NT2/D1 (cell line): Measurements from ENCODE around the gene WDFY4.

Experiments used
- DNase-seq: peaks from one replicate; pipeline ENCODE4 v3.0.0-alpha.2; 2011; ENCODE audit warnings: low read depth, low spot score
- H3K27me3 ChIP-seq: 2 replicates; pipeline ENCODE4 v1.6.0; 2011; ENCODE audit warnings: mild to moderate bottlenecking; ENCODE audit not compliant: insufficient read length, insufficient read depth
- H3K36me3 ChIP-seq: 2 replicates; pipeline ENCODE4 v1.6.1; 2011; ENCODE audit warnings: mild to moderate bottlenecking, low read length, mixed read lengths; ENCODE audit not compliant: insufficient read depth, insufficient read length
- H3K4me1 ChIP-seq: 2 replicates; pipeline ENCODE4 v1.5.1; 2011; ENCODE audit not compliant: insufficient read depth, insufficient read length
- H3K4me3 ChIP-seq: 2 replicates; pipeline ENCODE4 v1.5.1; 2011; ENCODE audit warnings: low read depth; ENCODE audit not compliant: insufficient read length
- H3K9ac ChIP-seq: 2 replicates; pipeline ENCODE4 v1.6.0; 2011; ENCODE audit warnings: low read depth; ENCODE audit not compliant: insufficient read length
- H3K9me3 ChIP-seq: 2 replicates; pipeline ENCODE4 v1.5.1; 2011; ENCODE audit warnings: mild to moderate bottlenecking, low read length; ENCODE audit not compliant: insufficient read depth
- SUZ12 ChIP-seq: IDR thresholded peaks from 2 replicates; pipeline ENCODE4 v1.6.1; 2011; ENCODE audit not compliant: insufficient read length, insufficient read depth; ENCODE audit errors: extremely low read depth
- YY1 ChIP-seq: IDR thresholded peaks from 2 replicates; pipeline ENCODE4 v1.6.1; 2011; ENCODE audit not compliant: insufficient read length, insufficient read depth
- ZNF274 ChIP-seq: IDR thresholded peaks from 2 replicates; pipeline ENCODE4 v1.6.1; 2011; ENCODE audit warnings: mild to moderate bottlenecking, low read depth, low read length

Gene WDFY4

DNA sequence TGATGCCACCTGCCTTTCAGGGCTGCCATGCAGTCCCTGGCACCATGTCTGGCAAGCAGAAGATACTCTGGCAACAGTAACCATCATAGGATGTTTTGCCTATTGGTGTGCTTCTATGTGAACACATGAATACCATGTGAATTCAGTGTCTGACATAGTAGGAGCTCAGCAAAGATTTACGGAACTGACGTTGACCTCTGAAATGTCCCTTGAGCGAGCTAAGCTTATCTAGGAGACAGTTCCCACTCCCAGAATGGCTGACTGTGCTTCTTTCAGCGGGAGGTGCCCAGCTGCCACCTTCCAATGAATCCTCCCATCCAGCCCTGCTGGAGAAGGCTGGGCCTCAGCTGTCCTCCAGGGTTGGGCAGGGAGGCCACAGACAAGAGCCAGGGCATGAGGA, 326.2 kb downstream of the WDFY4 start:
- Histone ChIP-seq H3K36me3 (no peaks in the 10 kb centered on the region), H3K27me3 (no peaks in the 10 kb centered on the region), H3K9me3 (no peaks in the 10 kb centered on the region), H3K9ac (no peak overlapping the region), H3K4me3 (no peak overlapping the region), H3K4me1 (peaks cover 3% of the 10 kb centered on the region)
- no peak for DNase-seq
- no peak for TF ChIP-seq ZNF274
- TF ChIP-seq SUZ12, result no peak
- no peak for TF ChIP-seq YY1

DNA sequence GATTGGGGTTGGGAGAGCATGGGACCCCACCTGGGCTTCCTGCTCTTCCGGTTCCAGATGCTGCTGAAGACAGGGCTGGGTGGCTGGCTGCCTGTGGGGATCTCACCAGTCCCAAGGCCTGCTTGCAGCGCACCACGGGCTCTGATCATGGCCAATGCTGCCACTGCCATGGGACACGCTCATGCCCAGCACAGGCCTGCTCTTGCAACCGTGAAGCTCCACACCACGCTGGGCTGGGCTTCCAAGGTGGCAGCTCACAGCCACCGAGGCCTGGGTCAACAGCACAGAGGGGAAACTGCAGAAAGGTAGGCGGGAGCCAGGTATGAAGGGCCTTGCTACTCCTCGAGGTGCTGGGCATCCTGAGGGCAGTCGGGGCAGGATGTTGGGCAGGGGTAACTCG, 327.1 kb downstream of the WDFY4 start:
- DNase-seq, result no peak
- Histone ChIP-seq H3K9me3 (no peaks in the 10 kb centered on the region), H3K9ac (no peak overlapping the region), H3K36me3 (no peaks in the 10 kb centered on the region), H3K4me1 (peaks cover 3% of the 10 kb centered on the region), H3K4me3 (no peak overlapping the region), H3K27me3 (no peaks in the 10 kb centered on the region)
- TF ChIP-seq ZNF274 (no peak), SUZ12 (no peak), YY1 (no peak)

DNA sequence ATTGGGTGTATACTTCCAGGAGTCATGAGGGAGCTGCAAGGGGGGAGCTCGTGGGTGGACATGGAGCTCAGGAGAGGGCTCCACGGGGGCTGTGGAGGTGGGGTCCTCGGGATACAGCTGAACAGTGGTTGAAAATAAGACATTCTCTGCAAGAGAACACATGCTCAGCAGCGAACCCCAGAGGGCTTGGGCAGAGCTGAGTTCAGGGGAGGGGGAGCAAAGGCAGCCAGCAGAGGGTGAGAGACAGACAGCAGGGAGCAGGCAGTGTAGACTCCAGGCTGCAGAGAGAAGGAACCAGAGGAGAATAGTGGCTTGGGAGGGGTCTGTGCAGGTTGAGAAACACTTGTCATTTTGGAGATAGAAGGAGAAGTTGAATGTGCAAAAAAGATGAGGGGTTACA, 327.9 kb downstream of the WDFY4 start:
- TF ChIP-seq SUZ12, result no peak
- TF ChIP-seq YY1, result no peak
- no peak for TF ChIP-seq ZNF274
- no peak overlapping the region for H3K4me3 ChIP-seq
- H3K9ac ChIP-seq, result no peak overlapping the region
- no peaks in the 10 kb centered on the region for H3K36me3 ChIP-seq
- H3K9me3 ChIP-seq, result no peaks in the 10 kb centered on the region
- H3K27me3 ChIP-seq, result no peaks in the 10 kb centered on the region
- peaks cover 3% of the 10 kb centered on the region for H3K4me1 ChIP-seq
- no peak for DNase-seq

DNA sequence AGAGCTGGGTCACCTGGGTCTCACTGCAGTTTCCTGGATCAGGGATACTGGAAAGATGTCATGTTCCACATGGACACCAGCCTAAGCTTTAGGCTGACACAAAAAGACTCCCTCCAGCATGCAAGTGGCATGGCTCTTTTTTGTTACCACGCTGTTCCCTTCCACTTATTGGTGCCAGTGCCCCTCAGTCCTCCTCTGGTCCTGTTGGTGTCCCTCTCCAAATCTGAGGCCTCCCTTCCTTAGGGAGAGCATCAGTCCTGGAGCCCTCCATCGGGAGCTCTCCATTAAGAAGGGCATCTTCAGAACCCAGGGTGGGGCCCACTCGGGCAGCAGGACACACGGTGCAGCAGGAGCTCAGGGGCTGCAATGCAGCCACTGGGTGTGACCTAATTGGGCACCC, 331.0 kb downstream of the WDFY4 start:
- Histone ChIP-seq H3K9me3 (no peaks in the 10 kb centered on the region), H3K4me3 (no peak overlapping the region), H3K27me3 (no peaks in the 10 kb centered on the region), H3K9ac (no peak overlapping the region), H3K36me3 (no peaks in the 10 kb centered on the region), H3K4me1 (peaks cover 3% of the 10 kb centered on the region)
- no peak for DNase-seq
- TF ChIP-seq YY1 (no peak), ZNF274 (no peak), SUZ12 (no peak)

DNA sequence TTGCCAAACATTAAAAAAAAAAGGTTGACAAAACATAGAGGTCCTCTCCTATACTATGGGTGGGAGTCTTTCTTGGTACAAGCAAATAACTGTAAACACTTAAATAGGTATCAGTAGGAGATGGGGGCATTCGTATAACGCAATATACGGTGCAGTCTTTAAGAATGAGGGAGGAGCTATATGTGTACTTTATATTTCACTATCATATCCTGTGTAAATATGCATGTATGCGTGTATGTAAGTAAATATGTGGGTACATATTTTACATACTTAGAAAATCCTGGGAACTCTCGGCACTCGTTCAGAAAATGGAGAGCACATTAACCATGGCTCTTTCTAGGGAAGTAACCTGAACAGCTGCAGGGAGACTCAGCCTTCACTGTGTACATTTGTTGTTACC, 337.0 kb downstream of the WDFY4 start:
- H3K9me3 ChIP-seq, result no peaks in the 10 kb centered on the region
- H3K4me3 ChIP-seq, result no peak overlapping the region
- no peaks in the 10 kb centered on the region for H3K27me3 ChIP-seq
- no peak overlapping the region for H3K9ac ChIP-seq
- H3K36me3 ChIP-seq, result no peaks in the 10 kb centered on the region
- H3K4me1 ChIP-seq, result no peaks in the 10 kb centered on the region
- DNase-seq, result no peak
- TF ChIP-seq SUZ12 (no peak), ZNF274 (no peak), YY1 (no peak)

DNA sequence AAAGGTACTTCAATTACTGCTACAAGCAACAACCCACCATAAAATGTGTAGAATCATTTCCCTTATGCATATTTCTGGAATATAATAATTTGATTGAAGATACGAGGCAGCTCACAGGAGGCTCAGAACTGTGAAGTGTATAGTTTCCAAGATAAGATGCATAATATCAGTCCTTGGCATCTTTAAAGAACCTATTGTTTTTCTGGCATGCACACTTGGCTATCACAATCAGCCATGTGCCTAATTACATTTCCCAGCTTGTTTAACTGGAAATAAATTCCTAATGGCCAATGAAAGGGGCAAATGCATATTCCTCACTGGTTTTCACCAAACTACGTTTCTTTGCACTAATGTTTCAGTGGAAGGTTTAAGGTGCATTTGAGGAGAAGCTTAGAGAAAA, 338.4 kb downstream of the WDFY4 start:
- H3K4me1 ChIP-seq, result no peaks in the 10 kb centered on the region
- H3K27me3 ChIP-seq, result no peaks in the 10 kb centered on the region
- H3K36me3 ChIP-seq, result no peaks in the 10 kb centered on the region
- no peak for DNase-seq
- no peak overlapping the region for H3K4me3 ChIP-seq
- no peak for TF ChIP-seq YY1
- no peak for TF ChIP-seq ZNF274
- no peak for TF ChIP-seq SUZ12
- no peaks in the 10 kb centered on the region for H3K9me3 ChIP-seq
- no peak overlapping the region for H3K9ac ChIP-seq

DNA sequence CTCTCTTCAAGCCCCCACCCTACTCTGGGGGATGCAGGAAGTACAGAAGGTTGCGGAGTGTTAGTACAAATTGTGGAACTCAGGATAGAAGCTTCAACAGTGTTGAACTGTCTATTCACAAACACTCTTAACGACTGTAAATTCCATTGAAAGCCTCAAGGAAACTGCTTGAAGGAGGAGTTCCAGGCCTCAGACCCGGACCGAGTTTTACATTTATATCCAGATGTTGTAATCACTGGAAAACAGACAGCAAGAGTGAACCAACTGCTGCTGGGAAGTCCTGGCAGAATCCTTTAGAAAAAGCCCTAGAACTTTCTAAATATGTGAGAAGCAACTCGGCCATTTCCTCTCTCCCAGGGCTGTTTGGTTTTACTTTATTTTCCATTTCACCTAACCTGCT, 339.1 kb downstream of the WDFY4 start:
- Histone ChIP-seq H3K4me1 (no peaks in the 10 kb centered on the region), H3K27me3 (no peaks in the 10 kb centered on the region), H3K9ac (no peak overlapping the region), H3K36me3 (no peaks in the 10 kb centered on the region), H3K9me3 (no peaks in the 10 kb centered on the region), H3K4me3 (no peak overlapping the region)
- DNase-seq, result no peak
- no peak for TF ChIP-seq YY1
- TF ChIP-seq SUZ12, result no peak
- TF ChIP-seq ZNF274, result no peak

DNA sequence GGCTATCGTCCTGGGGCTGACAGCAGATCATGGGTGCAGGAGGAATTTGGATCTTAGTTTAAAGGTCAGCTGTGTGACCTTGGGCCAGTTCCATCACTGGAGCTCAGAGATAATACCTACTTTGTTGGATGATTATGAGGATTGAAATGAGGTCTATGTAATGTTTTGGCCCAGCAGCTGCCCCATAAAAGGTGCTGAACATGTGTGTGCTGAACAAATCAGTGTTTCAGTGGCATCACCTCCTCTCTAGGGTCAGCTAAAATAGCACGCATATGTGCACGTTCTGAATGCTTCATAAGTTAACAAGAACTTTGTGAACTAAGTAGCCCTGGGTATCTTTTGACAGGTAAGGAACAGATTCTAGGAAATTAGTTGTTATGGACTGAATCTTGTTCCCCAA, 339.8 kb downstream of the WDFY4 start:
- H3K36me3 ChIP-seq, result no peaks in the 10 kb centered on the region
- TF ChIP-seq SUZ12 (no peak), ZNF274 (no peak), YY1 (no peak)

More for the DNA sequence above, 339.8 kb downstream of the WDFY4 start:
- H3K4me3 ChIP-seq, result no peak overlapping the region
- no peak overlapping the region for H3K9ac ChIP-seq
- no peak for DNase-seq
- H3K4me1 ChIP-seq, result no peaks in the 10 kb centered on the region
- H3K9me3 ChIP-seq, result no peaks in the 10 kb centered on the region
- H3K27me3 ChIP-seq, result no peaks in the 10 kb centered on the region
